ENCODE data around the gene ADAMTS16. TPM values are rescaled to one million over a fixed set of nuclear protein-coding genes. Genes with fewer than 3 reads are reported as not detected.

Gene ADAMTS16
- polyA plus RNA-seq, 3 donors: not detected

GRCh38 chr5:5195128-5195918 is 55.2 kb downstream of the ADAMTS16 start:
- TF ChIP-seq CTCF (IDR thresholded peaks at IDR 0.05): no peak
- no peak overlapping the region for H2AFZ ChIP-seq (ENCODE audit: insufficient read depth, low read depth, low read length, poor library complexity, severe bottlenecking)
- no peak overlapping the region for H3K4me3 ChIP-seq (replicated peaks in 1 of 3; ENCODE audit: low read depth in 2 of 3, low read length in 3 of 3)
- Mint-ChIP-seq H3K4me3 (no peak overlapping the region), H3K27me3 (ENCODE audit: low read depth in 3 of 3) (no peaks in the 10 kb centered on the region), H3K9me3 (peaks cover 0 to 11% (median 3%) of the 10 kb centered on the region in 7 donors), H3K4me1 (no peaks in the 10 kb centered on the region), H3K27ac (no peak overlapping the region), H3K36me3 (no peaks in the 10 kb centered on the region)
- peaks cover 0 to 4% of the 10 kb centered on the region in 2 donors for H3K9me3 ChIP-seq (replicated peaks in 1 of 2; ENCODE audit: control insufficient read depth in 1 of 2, insufficient read depth in 1 of 2, low read length in 2 of 2)
- no peaks in the 10 kb centered on the region for H3K27me3 ChIP-seq (ENCODE audit: control insufficient read depth in 2 of 2, insufficient read depth in 2 of 2, low read length in 2 of 2)
- no peaks in the 10 kb centered on the region for H3K79me2 ChIP-seq (ENCODE audit: insufficient read depth, low read length)
- no peak overlapping the region for H3K4me2 ChIP-seq (replicated peaks; ENCODE audit: extremely low read depth, low read length, poor library complexity, severe bottlenecking)
- H3K36me3 ChIP-seq (replicated peaks in 1 of 2; ENCODE audit: control insufficient read depth in 1 of 2, insufficient read depth in 2 of 2, low read length in 2 of 2): no peaks in the 10 kb centered on the region
- H3K4me1 ChIP-seq (ENCODE audit: control insufficient read depth in 1 of 2, insufficient read depth in 2 of 2, low read length in 2 of 2): no peaks in the 10 kb centered on the region
- 68% methylated on average over 2 of the region's 4 CpGs for WGBS (ENCODE audit: insufficient coverage)
- no peaks in the 10 kb centered on the region for H4K20me1 ChIP-seq (ENCODE audit: insufficient read depth, low read length)
- intact Hi-C loops (cut with micrococcal nuclease): no loop called here
- DNase-seq: no peak
- no peak overlapping the region for H3K27ac ChIP-seq (ENCODE audit: low read depth in 1 of 2, low read length in 2 of 2)
- no peak overlapping the region for H3K9ac ChIP-seq (ENCODE audit: insufficient read depth, low read length, poor library complexity, severe bottlenecking)

- Histone ChIP-seq H3K4me2 (replicated peaks; ENCODE audit: extremely low read depth, low read length, poor library complexity, severe bottlenecking) (no peak overlapping the region), H3K36me3 (replicated peaks in 1 of 2; ENCODE audit: control insufficient read depth in 1 of 2, insufficient read depth in 2 of 2, low read length in 2 of 2) (no peaks in the 10 kb centered on the region), H3K4me1 (ENCODE audit: control insufficient read depth in 1 of 2, insufficient read depth in 2 of 2, low read length in 2 of 2) (no peaks in the 10 kb centered on the region), H3K27ac (ENCODE audit: low read depth in 1 of 2, low read length in 2 of 2) (no peak overlapping the region), H4K20me1 (ENCODE audit: insufficient read depth, low read length) (no peaks in the 10 kb centered on the region), H3K4me3 (replicated peaks in 1 of 3; ENCODE audit: low read depth in 2 of 3, low read length in 3 of 3) (no peak overlapping the region), H2AFZ (ENCODE audit: insufficient read depth, low read depth, low read length, poor library complexity, severe bottlenecking) (no peak overlapping the region), H3K9ac (ENCODE audit: insufficient read depth, low read length, poor library complexity, severe bottlenecking) (no peak overlapping the region), H3K9me3 (replicated peaks in 1 of 2; ENCODE audit: control insufficient read depth in 1 of 2, insufficient read depth in 1 of 2, low read length in 2 of 2) (peaks cover 0 to 4% of the 10 kb centered on the region in 2 donors), H3K27me3 (ENCODE audit: control insufficient read depth in 2 of 2, insufficient read depth in 2 of 2, low read length in 2 of 2) (no peaks in the 10 kb centered on the region), H3K79me2 (ENCODE audit: insufficient read depth, low read length) (no peaks in the 10 kb centered on the region)
- no peak for TF ChIP-seq CTCF (IDR thresholded peaks at IDR 0.05)
- no peaks in the 10 kb centered on the region for H3K4me1 Mint-ChIP-seq
- no peaks in the 10 kb centered on the region for H3K36me3 Mint-ChIP-seq
- no peak overlapping the region for H3K4me3 Mint-ChIP-seq
- peaks cover 0 to 9% (median 2%) of the 10 kb centered on the region in 7 donors for H3K9me3 Mint-ChIP-seq
- DNase-seq: no peak
- intact Hi-C loops (cut with micrococcal nuclease): no loop called here
- 82% methylated on average over 7 of the region's 7 CpGs for WGBS (ENCODE audit: insufficient coverage)
- H3K27me3 Mint-ChIP-seq (ENCODE audit: low read depth in 3 of 3): peaks cover 0 to 2% (median 0%) of the 10 kb centered on the region in 3 donors
- H3K27ac Mint-ChIP-seq: no peak overlapping the region
These were observed 58.0 kb downstream of the ADAMTS16 start for GRCh38 chr5:5198135-5198534.
